Measurements from ENCODE around the gene KIF5C. TPM values are rescaled to one million over a fixed set of nuclear protein-coding genes. Genes with fewer than 3 reads are reported as not detected.
A peak's percentile ranks its signal among the peaks of the same experiment; 100 is the strongest.

The KIF5C gene
- total RNA-seq, 1 donor from 2014 or later, result 63.1 TPM

DNA sequence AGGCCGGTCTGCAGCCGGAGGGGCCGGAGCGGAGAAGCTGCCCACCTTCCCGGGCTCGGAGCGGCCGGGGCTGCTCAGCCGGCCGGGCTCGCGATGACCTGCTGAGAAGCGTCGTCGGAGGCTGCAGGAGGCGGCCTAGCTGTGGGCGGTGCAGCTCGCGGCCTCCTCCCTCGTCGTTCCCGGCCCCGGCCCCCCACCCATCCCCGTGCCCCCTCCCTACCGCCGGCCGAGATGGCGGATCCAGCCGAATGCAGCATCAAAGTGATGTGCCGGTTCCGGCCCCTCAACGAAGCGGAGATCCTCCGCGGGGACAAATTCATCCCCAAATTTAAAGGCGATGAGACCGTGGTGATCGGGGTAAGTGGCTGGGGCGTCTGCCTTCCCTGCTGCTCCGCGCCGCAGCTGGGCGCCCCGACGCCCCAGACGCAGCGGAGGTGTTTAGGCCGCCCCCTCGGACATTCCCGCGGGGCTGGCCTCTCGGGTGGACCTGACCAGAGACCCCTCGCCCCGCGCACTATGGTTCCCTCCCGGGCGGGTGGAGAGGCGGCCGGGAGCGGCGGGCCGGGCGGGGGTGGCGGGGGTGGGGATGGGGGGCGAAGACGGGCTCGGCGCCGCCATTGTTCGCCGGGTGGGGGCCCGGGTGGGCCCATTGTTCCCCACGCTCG, 492 bp downstream of the KIF5C start:
- H3K9ac ChIP-seq, result peak overlapping the region; percentile 45

DNA sequence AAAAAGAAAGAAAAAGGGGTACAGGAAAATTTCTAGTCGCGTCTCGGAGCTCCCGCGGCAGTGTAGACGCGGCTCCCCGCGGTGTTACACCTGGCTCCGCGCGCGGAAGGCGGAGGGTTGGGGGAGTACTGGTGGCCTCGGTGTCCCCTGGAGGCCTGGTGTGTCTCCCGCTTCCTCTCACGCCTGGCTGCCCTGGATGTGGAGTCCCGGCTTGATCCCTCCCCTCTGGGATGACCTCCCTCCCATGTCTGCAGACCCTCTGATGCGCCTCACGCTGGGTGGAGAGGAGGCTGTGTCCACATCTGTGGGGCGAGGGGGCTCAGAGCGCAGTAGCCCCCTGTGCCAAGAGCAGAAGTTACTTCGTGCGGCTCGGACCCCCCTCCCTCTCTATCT, 1.2 kb downstream of the KIF5C start:
- TF ChIP-seq, protein P1, sequence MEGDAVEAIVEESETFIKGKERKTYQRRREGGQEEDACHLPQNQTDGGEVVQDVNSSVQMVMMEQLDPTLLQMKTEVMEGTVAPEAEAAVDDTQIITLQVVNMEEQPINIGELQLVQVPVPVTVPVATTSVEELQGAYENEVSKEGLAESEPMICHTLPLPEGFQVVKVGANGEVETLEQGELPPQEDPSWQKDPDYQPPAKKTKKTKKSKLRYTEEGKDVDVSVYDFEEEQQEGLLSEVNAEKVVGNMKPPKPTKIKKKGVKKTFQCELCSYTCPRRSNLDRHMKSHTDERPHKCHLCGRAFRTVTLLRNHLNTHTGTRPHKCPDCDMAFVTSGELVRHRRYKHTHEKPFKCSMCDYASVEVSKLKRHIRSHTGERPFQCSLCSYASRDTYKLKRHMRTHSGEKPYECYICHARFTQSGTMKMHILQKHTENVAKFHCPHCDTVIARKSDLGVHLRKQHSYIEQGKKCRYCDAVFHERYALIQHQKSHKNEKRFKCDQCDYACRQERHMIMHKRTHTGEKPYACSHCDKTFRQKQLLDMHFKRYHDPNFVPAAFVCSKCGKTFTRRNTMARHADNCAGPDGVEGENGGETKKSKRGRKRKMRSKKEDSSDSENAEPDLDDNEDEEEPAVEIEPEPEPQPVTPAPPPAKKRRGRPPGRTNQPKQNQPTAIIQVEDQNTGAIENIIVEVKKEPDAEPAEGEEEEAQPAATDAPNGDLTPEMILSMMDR (IDR thresholded peaks at IDR 0.05), result no peak
- TF ChIP-seq EZH2phosphoT487 (IDR thresholded peaks at IDR 0.05) (no peak), EZH2 (IDR thresholded peaks at IDR 0.05) (no peak)
- peaks cover 27% of the 10 kb centered on the region for H3K4me1 ChIP-seq
- peak overlapping the region; percentile 69 for H3K4me3 ChIP-seq
- peaks cover 12% of the 10 kb centered on the region for H3K9me3 Mint-ChIP-seq
- peaks cover 31% of the 10 kb centered on the region for H4K20me1 ChIP-seq (ENCODE audit: low read depth)
- peak; percentile 87 for DNase-seq (ENCODE audit: low spot score)
- H3K4me1 Mint-ChIP-seq, result peaks cover 19% of the 10 kb centered on the region
- peaks cover 15% of the 10 kb centered on the region for H3K36me3 Mint-ChIP-seq
- peaks cover 36% of the 10 kb centered on the region for H3F3A ChIP-seq (ENCODE audit: low read depth)
- no peaks in the 10 kb centered on the region for H3K36me3 ChIP-seq
- H3K79me2 ChIP-seq (ENCODE audit: low read depth), result peaks cover 8% of the 10 kb centered on the region
- peak overlapping the region; percentile 95 for H3K4me3 Mint-ChIP-seq
- no peaks in the 10 kb centered on the region for H3K27me3 ChIP-seq
- H3K27ac ChIP-seq, result peak overlapping the region; percentile 20
- peak overlapping the region; percentile 76 for H3K27ac Mint-ChIP-seq
- peak overlapping the region; percentile 30 for H2AFZ ChIP-seq (replicated peaks)
- H3K9me3 ChIP-seq (ENCODE audit: low read depth), result peaks cover 4% of the 10 kb centered on the region
- H3K9ac ChIP-seq, result peak overlapping the region; percentile 45
- H3K27me3 Mint-ChIP-seq (ENCODE audit: insufficient read depth, low read depth), result peaks cover 2% of the 10 kb centered on the region
- H3K4me2 ChIP-seq, result peak overlapping the region; percentile 89

More for the DNA sequence above, 492 bp downstream of the KIF5C start:
- H3K9me3 Mint-ChIP-seq, result peaks cover 6% of the 10 kb centered on the region
- peaks cover 15% of the 10 kb centered on the region for H3K36me3 Mint-ChIP-seq
- TF ChIP-seq EZH2 (IDR thresholded peaks at IDR 0.05), result no peak
- Histone ChIP-seq H4K20me1 (ENCODE audit: low read depth) (peaks cover 31% of the 10 kb centered on the region), H3K9me3 (ENCODE audit: low read depth) (peaks cover 3% of the 10 kb centered on the region), H3K4me1 (peaks cover 28% of the 10 kb centered on the region), H3K79me2 (ENCODE audit: low read depth) (peaks cover 8% of the 10 kb centered on the region), H3K27ac (peak overlapping the region; percentile 20), H3K36me3 (no peaks in the 10 kb centered on the region), H3F3A (ENCODE audit: low read depth) (peaks cover 41% of the 10 kb centered on the region), H3K4me2 (peak overlapping the region; percentile 89), H2AFZ (replicated peaks) (no peak overlapping the region), H3K27me3 (no peaks in the 10 kb centered on the region), H3K4me3 (peak overlapping the region; percentile 69)
- peaks cover 2% of the 10 kb centered on the region for H3K27me3 Mint-ChIP-seq (ENCODE audit: insufficient read depth, low read depth)
- peaks cover 19% of the 10 kb centered on the region for H3K4me1 Mint-ChIP-seq
- no peak for DNase-seq (ENCODE audit: low spot score)
- H3K4me3 Mint-ChIP-seq, result peak overlapping the region; percentile 95
- no peak overlapping the region for H3K27ac Mint-ChIP-seq

DNA sequence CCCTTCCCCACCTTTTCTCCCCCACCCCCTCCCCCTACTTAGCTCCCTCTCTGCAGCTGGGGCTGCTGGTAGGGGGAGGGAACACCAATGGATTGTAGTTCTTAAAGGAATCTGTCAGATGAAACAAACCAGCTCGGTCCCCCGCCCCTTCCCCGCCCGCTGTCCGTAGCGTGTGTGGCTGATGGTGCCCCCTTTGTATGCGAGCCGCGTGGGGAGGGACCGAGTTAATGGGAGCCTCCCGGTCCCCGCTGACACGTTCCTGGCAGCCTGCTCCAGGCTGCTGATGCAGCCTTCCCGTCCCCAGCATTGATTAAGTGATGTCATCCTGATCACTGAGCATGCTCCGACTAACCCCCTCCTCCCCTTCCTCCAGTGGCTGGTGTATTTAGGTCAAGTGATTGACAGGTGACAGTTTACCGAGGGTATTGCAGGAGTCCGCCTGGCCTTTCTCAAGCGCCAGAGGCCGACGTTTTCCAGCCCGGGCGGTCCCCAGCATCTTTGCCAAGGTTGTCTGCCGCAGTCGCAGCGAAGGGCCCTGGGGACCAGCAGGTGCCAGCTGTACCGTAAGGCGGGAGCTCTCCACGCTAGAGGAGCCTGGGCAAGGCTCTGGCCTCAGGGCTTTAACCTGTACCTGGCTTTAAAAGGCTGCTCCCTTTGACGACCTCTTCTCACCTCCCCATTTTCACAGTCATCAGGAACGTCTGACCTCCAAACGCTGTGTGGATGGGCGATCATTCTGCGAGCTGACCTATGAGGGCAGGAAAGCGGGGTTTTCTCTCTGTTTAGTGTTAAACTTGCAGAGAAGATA, 1.8 kb downstream of the KIF5C start:
- Mint-ChIP-seq H3K9me3 (peaks cover 12% of the 10 kb centered on the region), H3K4me1 (peaks cover 19% of the 10 kb centered on the region), H3K4me3 (peak overlapping the region; percentile 95), H3K27me3 (ENCODE audit: insufficient read depth, low read depth) (peaks cover 2% of the 10 kb centered on the region), H3K27ac (peak overlapping the region; percentile 76), H3K36me3 (peaks cover 15% of the 10 kb centered on the region)
- Histone ChIP-seq H3K79me2 (ENCODE audit: low read depth) (peaks cover 8% of the 10 kb centered on the region), H3K36me3 (no peaks in the 10 kb centered on the region), H3K4me1 (peaks cover 21% of the 10 kb centered on the region), H3F3A (ENCODE audit: low read depth) (peaks cover 30% of the 10 kb centered on the region), H3K27ac (peak overlapping the region; percentile 20), H3K9ac (no peak overlapping the region), H3K4me3 (peak overlapping the region; percentile 69), H3K27me3 (no peaks in the 10 kb centered on the region), H3K4me2 (peak overlapping the region; percentile 89), H3K9me3 (ENCODE audit: low read depth) (peaks cover 4% of the 10 kb centered on the region), H4K20me1 (ENCODE audit: low read depth) (peaks cover 30% of the 10 kb centered on the region), H2AFZ (replicated peaks) (peak overlapping the region; percentile 30)
- peak; percentile 95 for DNase-seq (ENCODE audit: low spot score)
- TF ChIP-seq EZH2 (IDR thresholded peaks at IDR 0.05), result no peak
- TF ChIP-seq, protein P1 (IDR thresholded peaks at IDR 0.05), result no peak
- TF ChIP-seq EZH2phosphoT487 (IDR thresholded peaks at IDR 0.05), result no peak
